SH-SY5Y (cell line): ENCODE data around the gene DZIP1.

Source experiments
- GATA2 ChIP-seq: IDR thresholded peaks from 2 replicates; pipeline ENCODE4 v1.6.1; 2011; ENCODE audit warnings: mild to moderate bottlenecking, low read depth, low read length
- GATA3 ChIP-seq: IDR thresholded peaks from 2 replicates; pipeline ENCODE4 v1.6.1; 2011; ENCODE audit warnings: low read depth, mild to moderate bottlenecking, low read length, moderate library complexity

DNA sequence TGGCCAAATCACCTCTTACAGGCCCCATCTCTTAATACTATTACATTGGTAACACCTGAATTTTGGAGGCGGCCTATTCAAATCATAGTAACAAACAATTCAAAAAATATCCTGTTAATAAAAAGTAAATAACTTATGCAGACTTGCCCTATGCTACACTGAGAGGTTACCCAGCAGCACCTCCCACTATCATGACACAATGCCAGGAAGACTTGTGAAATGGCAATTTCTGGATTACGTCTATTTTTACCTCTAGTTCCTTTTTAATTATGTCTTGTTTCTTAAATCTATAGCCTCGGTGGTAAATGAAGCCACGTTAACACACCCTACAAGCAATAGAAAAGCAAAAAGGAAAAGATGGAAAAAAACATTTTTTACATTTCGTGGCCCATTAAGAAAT, 6.2 kb upstream of the DZIP1 start:
- no peak for TF ChIP-seq GATA3
- TF ChIP-seq GATA2: no peak
